Neural cell (in vitro differentiated cells): ENCODE data around the gene GTSF1L. TPM values are rescaled to one million over a fixed set of nuclear protein-coding genes. Genes with fewer than 3 reads are reported as not detected.

Experiments used
- H2AFZ ChIP-seq: fragments of 200-600, 300-800 bp; sonication (generic), shearing (Covaris generic); 2 replicates; pipeline ENCODE4 v1.6.0; 2014; ENCODE audit warnings: low read depth, mild to moderate bottlenecking, antibody characterized with exemption, low read length, moderate library complexity
- H3F3A ChIP-seq: fragments of 200-600 bp; shearing (Covaris generic); 2 replicates; pipeline ENCODE4 v1.6.1; 2016; ENCODE audit warnings: mild to moderate bottlenecking, moderate library complexity, mixed read lengths, antibody characterized with exemption, low read length; ENCODE audit not compliant: insufficient read depth, poor library complexity, severe bottlenecking
- H3K27ac ChIP-seq: fragments of 200-600, 300-800 bp; sonication (generic), shearing (Covaris generic); 2 replicates; pipeline ENCODE4 v1.5.1; 2014; ENCODE audit warnings: mild to moderate bottlenecking, low read length, moderate library complexity
- H3K27me3 ChIP-seq: fragments of 300-800, 200-600 bp; sonication (generic), shearing (Covaris generic); 2 replicates; pipeline ENCODE4 v1.6.0; 2014; ENCODE audit warnings: mild to moderate bottlenecking, low read depth, low read length, moderate library complexity; ENCODE audit not compliant: insufficient read depth
- H3K36me3 ChIP-seq: fragments of 300-800, 200-600 bp; sonication (generic), shearing (Covaris generic); 2 replicates; pipeline ENCODE4 v1.5.1; 2014; ENCODE audit warnings: mild to moderate bottlenecking, antibody characterized with exemption, low read length, moderate library complexity; ENCODE audit not compliant: insufficient read depth
- H3K4me2 ChIP-seq: fragments of 300-800, 200-600 bp; sonication (generic), shearing (Covaris generic); 2 replicates; pipeline ENCODE4 v1.6.0; 2014; ENCODE audit warnings: mild to moderate bottlenecking, low read length
- H3K4me3 ChIP-seq: fragments of 300-800, 200-600 bp; sonication (generic), shearing (Covaris generic); 2 replicates; pipeline ENCODE4 v1.5.1; 2014; ENCODE audit warnings: mild to moderate bottlenecking, low read length, moderate library complexity
- H3K79me2 ChIP-seq: fragments of 200-600 bp; shearing (Covaris generic); replicated peaks from 2 replicates; pipeline ENCODE4 v1.6.0; 2014; ENCODE audit warnings: mild to moderate bottlenecking, low read length, moderate library complexity; ENCODE audit not compliant: insufficient read depth
- H3K9ac ChIP-seq: fragments of 300-800, 200-600 bp; sonication (generic), shearing (Covaris generic); 2 replicates; pipeline ENCODE4 v1.6.1; 2016; ENCODE audit warnings: mild to moderate bottlenecking, low read length, mixed read lengths
- H3K9me2 ChIP-seq: fragments of 200-600 bp; shearing (Covaris generic); 2 replicates; pipeline ENCODE4 v1.6.1; 2016; ENCODE audit warnings: mild to moderate bottlenecking, low read length, mixed read lengths; ENCODE audit not compliant: insufficient read depth
- H3K9me3 ChIP-seq: fragments of 200-600, 300-800 bp; sonication (generic), shearing (Covaris generic); 2 replicates; pipeline ENCODE4 v1.6.1; 2016; ENCODE audit warnings: mild to moderate bottlenecking, mixed run types, low read length, moderate library complexity, mixed read lengths
- H4K20me1 ChIP-seq: fragments of 200-600 bp; shearing (Covaris generic); 2 replicates; pipeline ENCODE4 v1.6.1; 2016; ENCODE audit warnings: mild to moderate bottlenecking, mixed run types; ENCODE audit not compliant: insufficient read depth
- EP300 ChIP-seq: fragments of 450-650 bp; conservative IDR thresholded peaks from 2 replicates; pipeline ENCODE4 v1.6.1; 2014; ENCODE audit warnings: antibody characterized with exemption, mild to moderate bottlenecking, moderate library complexity; ENCODE audit not compliant: poor library complexity, severe bottlenecking
- EZH2 ChIP-seq: fragments of 200-600, 300-800 bp; shearing (Covaris generic), sonication (generic); IDR thresholded peaks from 2 replicates; pipeline ENCODE4 v1.6.1; 2014; ENCODE audit warnings: antibody characterized with exemption, low read length, borderline replicate concordance, mild to moderate bottlenecking; ENCODE audit not compliant: insufficient read depth, poor library complexity, severe bottlenecking
- MXI1 ChIP-seq: fragments of 450-650 bp; conservative IDR thresholded peaks from 2 replicates; pipeline ENCODE4 v1.6.1; 2014; ENCODE audit warnings: antibody characterized with exemption, mild to moderate bottlenecking; ENCODE audit not compliant: poor library complexity, severe bottlenecking
- POLR2AphosphoS5 ChIP-seq: IDR thresholded peaks from 2 replicates; pipeline ENCODE4 v1.6.1; 2012
- RAD21 ChIP-seq: fragments of 450-650 bp; conservative IDR thresholded peaks from 2 replicates; pipeline ENCODE4 v1.6.1; 2014; ENCODE audit warnings: antibody characterized with exemption, mild to moderate bottlenecking, moderate library complexity
- SMC3 ChIP-seq: fragments of 450-650 bp; conservative IDR thresholded peaks from 2 replicates; pipeline ENCODE4 v1.6.1; 2014; ENCODE audit warnings: antibody characterized with exemption, mild to moderate bottlenecking, moderate library complexity; ENCODE audit not compliant: poor library complexity
- TAF1 ChIP-seq: IDR thresholded peaks from 2 replicates; pipeline ENCODE4 v1.6.1; 2012; ENCODE audit warnings: low read depth
- polyA plus RNA-seq: library from polyadenylated mRNA; depleted of rRNA; stranded (reverse); fragments of >200 nt; gene quantifications from 2 replicates; pipeline ENCODE4 v1.2.3, GENCODE V29; 2014
- TF ChIP-seq, protein P1 (sequence below): IDR thresholded peaks from 2 replicates; pipeline ENCODE4 v1.6.1; 2012; ENCODE audit warnings: borderline replicate concordance
- TF ChIP-seq, protein P2 (sequence below): fragments of 450-650 bp; IDR thresholded peaks from 2 replicates; pipeline ENCODE4 v1.5.1; 2014; ENCODE audit warnings: antibody characterized with exemption, mild to moderate bottlenecking, moderate library complexity; ENCODE audit not compliant: poor library complexity, severe bottlenecking

GTSF1L gene
- polyA plus RNA-seq, 1 donor from 2014 or later, result not detected

DNA sequence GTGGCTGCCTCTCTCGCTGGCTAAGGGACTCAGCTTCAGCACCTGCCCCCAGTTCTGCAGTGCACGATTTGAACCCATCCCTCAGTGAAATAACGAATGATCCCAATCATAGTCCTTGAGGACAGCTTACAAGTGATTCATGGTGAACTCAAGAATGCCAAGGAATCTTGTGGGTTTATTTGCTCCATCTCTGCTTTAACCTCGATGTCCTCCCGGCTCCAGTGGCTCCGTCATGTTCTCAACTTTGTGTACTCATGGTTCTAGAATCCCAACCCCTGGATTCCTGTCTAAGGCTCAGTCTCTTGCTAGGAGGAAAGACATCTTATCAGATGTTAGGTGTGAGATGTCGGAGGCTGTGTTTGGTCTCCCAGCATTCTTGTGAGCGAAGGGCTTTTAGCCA lies 29.0 kb upstream of the GTSF1L start:
- Histone ChIP-seq H3K27me3 (no peaks in the 10 kb centered on the region), H3K4me2 (no peak overlapping the region), H2AFZ (no peak overlapping the region), H3K9ac (no peak overlapping the region), H4K20me1 (no peaks in the 10 kb centered on the region), H3F3A (no peaks in the 10 kb centered on the region), H3K4me3 (no peak overlapping the region), H3K9me2 (no peaks in the 10 kb centered on the region), H3K9me3 (no peaks in the 10 kb centered on the region), H3K27ac (no peak overlapping the region), H3K36me3 (no peaks in the 10 kb centered on the region), H3K79me2 (no peaks in the 10 kb centered on the region)
- TF ChIP-seq, protein P1, sequence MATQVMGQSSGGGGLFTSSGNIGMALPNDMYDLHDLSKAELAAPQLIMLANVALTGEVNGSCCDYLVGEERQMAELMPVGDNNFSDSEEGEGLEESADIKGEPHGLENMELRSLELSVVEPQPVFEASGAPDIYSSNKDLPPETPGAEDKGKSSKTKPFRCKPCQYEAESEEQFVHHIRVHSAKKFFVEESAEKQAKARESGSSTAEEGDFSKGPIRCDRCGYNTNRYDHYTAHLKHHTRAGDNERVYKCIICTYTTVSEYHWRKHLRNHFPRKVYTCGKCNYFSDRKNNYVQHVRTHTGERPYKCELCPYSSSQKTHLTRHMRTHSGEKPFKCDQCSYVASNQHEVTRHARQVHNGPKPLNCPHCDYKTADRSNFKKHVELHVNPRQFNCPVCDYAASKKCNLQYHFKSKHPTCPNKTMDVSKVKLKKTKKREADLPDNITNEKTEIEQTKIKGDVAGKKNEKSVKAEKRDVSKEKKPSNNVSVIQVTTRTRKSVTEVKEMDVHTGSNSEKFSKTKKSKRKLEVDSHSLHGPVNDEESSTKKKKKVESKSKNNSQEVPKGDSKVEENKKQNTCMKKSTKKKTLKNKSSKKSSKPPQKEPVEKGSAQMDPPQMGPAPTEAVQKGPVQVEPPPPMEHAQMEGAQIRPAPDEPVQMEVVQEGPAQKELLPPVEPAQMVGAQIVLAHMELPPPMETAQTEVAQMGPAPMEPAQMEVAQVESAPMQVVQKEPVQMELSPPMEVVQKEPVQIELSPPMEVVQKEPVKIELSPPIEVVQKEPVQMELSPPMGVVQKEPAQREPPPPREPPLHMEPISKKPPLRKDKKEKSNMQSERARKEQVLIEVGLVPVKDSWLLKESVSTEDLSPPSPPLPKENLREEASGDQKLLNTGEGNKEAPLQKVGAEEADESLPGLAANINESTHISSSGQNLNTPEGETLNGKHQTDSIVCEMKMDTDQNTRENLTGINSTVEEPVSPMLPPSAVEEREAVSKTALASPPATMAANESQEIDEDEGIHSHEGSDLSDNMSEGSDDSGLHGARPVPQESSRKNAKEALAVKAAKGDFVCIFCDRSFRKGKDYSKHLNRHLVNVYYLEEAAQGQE, result no peak
- TF ChIP-seq RAD21 (no peak), EP300 (no peak), POLR2AphosphoS5 (no peak), TAF1 (no peak), SMC3 (no peak), EZH2 (no peak), MXI1 (no peak)
- TF ChIP-seq, protein P2, sequence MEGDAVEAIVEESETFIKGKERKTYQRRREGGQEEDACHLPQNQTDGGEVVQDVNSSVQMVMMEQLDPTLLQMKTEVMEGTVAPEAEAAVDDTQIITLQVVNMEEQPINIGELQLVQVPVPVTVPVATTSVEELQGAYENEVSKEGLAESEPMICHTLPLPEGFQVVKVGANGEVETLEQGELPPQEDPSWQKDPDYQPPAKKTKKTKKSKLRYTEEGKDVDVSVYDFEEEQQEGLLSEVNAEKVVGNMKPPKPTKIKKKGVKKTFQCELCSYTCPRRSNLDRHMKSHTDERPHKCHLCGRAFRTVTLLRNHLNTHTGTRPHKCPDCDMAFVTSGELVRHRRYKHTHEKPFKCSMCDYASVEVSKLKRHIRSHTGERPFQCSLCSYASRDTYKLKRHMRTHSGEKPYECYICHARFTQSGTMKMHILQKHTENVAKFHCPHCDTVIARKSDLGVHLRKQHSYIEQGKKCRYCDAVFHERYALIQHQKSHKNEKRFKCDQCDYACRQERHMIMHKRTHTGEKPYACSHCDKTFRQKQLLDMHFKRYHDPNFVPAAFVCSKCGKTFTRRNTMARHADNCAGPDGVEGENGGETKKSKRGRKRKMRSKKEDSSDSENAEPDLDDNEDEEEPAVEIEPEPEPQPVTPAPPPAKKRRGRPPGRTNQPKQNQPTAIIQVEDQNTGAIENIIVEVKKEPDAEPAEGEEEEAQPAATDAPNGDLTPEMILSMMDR, result no peak

DNA sequence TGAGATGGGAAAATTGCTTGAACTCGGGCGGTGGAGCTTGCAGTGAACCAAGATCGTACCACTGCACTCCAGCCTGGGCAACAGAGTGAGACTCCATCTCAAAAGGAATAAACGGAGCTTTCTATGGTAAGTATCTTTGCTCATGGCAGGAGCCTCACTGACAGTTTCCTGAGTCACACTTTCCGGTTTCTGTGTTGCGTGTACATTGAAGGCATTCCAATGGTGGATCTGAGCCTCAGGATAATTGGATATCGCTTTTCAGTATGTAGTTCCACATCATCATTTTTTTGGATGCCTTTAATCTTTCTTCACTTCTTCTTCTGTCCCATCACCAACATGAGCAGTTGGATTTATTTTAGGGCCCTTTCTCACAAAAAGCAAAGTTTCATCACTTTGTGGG lies 28.6 kb upstream of the GTSF1L start:
- Histone ChIP-seq H3K27me3 (no peaks in the 10 kb centered on the region), H3K9ac (no peak overlapping the region), H3K79me2 (no peaks in the 10 kb centered on the region), H3F3A (no peaks in the 10 kb centered on the region), H2AFZ (no peak overlapping the region), H3K36me3 (no peaks in the 10 kb centered on the region), H3K27ac (no peak overlapping the region), H4K20me1 (no peaks in the 10 kb centered on the region), H3K4me2 (no peak overlapping the region), H3K4me3 (no peak overlapping the region), H3K9me2 (no peaks in the 10 kb centered on the region), H3K9me3 (no peaks in the 10 kb centered on the region)
- no peak for TF ChIP-seq TAF1
- TF ChIP-seq, protein P2, result no peak
- no peak for TF ChIP-seq EZH2
- no peak for TF ChIP-seq EP300
- TF ChIP-seq, protein P1, result no peak
- no peak for TF ChIP-seq MXI1
- no peak for TF ChIP-seq POLR2AphosphoS5
- no peak for TF ChIP-seq RAD21
- no peak for TF ChIP-seq SMC3
